Measurements from ENCODE around the gene PIAS4.

- TF ChIP-seq CTCF (IDR thresholded peaks at IDR 0.05; ENCODE audit: borderline replicate concordance, extremely low read depth, low read length, poor library complexity, severe bottlenecking), result no peak
- no peak for TF ChIP-seq EZH2 (IDR thresholded peaks at IDR 0.05; ENCODE audit: borderline replicate concordance, low read depth, low read length, severe bottlenecking)
These were observed 47.1 kb downstream of the PIAS4 start for GRCh38 chr19:4054441-4055208.
